Dermis blood vessel endothelial cell (primary cell): Measurements from ENCODE around the gene TUBB8. TPM values are rescaled to one million over a fixed set of nuclear protein-coding genes. Genes with fewer than 3 reads are reported as not detected.
"Not testable (repeated sequence)": the region's sequence is repeated elsewhere in the genome, so short reads cannot be mapped to it uniquely, and the experiment has no call there.

ENCODE experiments used
- DNase-seq: peaks from one replicate; pipeline ENCODE4 v3.0.0; 2010
- total RNA-seq: library from RNA; depleted of rRNA; stranded (reverse); fragments of >200 nt; gene quantifications from 2 replicates; pipeline ENCODE4 v1.2.3, GENCODE V29; 2014

Gene TUBB8
- total RNA-seq: 0.09 TPM in 1 of 2 replicates, not detected in the other

DNA sequence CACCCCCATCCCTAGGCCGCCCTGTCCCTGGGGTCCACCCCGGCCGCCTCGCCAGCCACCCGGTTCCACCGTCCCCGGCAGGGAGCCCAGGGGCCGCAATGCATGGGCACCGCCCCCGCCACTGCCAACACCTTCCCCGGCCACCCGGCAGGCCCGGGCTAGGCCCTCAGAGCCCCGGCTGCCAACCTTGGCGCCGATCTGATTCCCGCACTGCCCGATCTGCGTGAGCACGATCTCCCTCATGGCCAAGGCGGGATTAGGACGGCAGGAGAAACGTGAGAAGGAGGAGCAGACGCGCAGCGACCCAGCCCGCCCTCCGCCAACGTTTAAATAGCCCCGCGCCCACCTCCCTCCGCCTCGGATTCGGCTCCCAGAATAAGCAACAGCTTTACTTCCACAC lies at the start of gene TUBB8:
Gene TUBB8, minus strand, starts transcription at position 301 of the 400 bp plus-strand sequence. Its CDS starts 58 bp downstream, at position 243.
- DNase-seq: no peak

- no peak for DNase-seq
These were observed 47.4 kb upstream of the TUBB8 start for GRCh38 chr10:96466-96865.

DNA sequence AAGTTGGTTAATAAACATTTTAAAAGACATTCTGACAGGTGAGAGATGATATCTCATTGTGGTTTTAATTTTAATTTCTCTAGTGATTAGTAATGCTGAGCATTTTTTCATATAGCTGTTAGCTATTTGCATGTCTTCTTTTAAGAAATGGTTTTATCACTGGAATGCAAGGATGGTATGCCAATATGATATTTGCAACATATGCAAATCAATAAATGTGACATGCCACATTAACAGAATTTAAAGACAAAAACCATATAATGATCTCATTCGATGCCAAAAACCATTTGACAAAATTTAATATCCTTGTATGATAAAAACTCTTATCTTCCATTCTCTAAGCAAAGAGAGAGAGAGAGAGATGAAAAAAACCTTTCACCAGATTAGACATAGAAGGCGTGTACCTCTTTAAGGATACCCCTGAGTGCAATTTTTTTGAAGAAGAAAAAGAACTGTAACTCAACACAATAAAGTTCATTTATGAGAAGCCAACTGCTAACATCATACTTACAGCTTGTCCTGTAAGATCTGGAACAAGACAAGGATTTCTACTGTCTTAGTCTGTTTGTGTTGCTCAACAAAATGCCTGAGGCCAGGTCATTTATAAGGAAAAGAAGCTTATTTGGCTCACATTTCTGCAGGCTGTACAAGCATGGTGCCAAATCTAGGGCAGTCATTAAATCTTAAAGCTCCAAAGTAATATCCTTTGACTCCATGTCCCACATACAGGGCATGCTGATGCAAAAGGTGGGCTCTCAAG lies 46.4 kb upstream of the TUBB8 start:
- no peak for DNase-seq

DNA sequence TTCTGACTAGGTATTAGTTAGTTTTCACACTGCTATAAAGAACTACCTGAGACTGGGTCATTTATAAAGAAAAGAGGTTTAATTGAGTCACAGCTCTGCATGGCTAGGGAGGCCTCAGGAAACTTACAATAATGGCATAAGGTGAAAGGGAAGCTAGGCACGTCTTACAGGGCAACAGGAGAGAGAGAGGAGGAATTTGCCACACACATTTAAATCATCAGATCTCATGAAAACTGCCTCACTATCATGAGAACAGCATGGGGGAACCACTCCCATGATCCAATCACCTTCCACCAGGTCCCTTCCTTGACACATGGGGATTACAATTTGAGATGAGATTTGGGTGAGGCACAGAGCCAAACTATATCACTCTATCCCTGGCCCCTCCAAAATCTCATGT lies 45.5 kb upstream of the TUBB8 start:
- no peak for DNase-seq

DNA sequence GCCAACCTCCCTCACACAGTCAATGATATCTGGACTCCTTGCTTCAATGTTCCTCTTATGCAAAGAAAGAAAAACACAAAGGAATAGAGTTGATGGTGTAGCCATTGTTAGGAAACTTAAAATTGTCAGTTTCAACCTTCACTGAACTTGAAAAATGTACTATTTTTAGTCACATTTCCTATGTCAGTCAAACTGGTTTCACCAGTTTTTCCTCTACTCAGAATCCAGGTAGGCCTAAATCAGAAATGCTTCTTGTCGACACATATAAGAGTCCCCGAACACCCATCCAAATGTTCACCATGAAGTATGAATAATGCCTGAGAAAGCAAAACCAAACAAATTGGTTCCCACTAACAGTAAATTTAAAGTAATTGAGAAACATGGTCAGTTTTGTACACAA lies 43.8 kb upstream of the TUBB8 start:
- no peak for DNase-seq

DNA sequence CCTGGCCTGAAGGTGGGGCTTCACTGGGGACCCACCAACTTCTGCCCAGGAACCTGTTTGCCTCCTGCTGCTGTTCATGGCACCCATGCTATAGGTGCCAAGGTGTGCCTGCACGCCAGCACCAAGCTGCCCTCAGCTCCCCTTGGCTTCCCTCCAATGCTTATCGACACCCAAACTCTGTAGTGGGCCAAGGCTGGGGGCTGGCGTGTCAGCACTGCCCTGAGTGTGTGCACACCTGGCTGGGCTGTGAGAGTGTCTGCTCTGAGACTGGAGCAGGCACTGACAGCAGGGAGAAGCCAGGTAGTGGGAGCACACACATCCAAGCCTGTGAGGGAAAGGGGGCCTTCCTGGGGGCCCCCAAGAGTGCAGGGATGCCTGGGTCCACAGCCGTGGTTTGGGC lies 43.1 kb upstream of the TUBB8 start:
- no peak for DNase-seq

DNA sequence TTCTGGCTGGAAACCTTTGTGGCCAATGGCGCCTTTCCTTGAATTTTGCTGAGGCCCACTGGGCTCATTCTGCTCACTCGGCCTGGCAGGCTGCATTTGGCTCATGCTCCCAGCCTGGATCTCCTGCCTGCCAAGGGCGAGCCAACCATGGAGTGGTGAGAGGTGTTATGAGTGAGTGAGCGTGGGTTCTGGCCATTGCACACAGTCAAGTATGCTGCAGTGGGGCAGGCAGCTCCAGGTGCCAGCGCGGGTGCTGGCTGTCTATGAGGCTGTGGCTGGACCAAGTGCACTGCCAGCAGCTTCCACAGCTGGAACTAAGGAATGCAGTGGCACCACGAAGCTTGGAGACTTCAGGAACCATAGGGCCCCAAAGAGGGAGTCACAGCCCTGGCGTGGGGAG lies 42.2 kb upstream of the TUBB8 start:
- DNase-seq: no peak

- no peak for DNase-seq
These were observed 41.1 kb upstream of the TUBB8 start for GRCh38 chr10:90161-90560.

GRCh38 chr10:89248-89647 lies 40.2 kb upstream of the TUBB8 start:
- DNase-seq: no peak

GRCh38 chr10:88253-88652 lies 39.2 kb upstream of the TUBB8 start:
- no peak for DNase-seq

DNA sequence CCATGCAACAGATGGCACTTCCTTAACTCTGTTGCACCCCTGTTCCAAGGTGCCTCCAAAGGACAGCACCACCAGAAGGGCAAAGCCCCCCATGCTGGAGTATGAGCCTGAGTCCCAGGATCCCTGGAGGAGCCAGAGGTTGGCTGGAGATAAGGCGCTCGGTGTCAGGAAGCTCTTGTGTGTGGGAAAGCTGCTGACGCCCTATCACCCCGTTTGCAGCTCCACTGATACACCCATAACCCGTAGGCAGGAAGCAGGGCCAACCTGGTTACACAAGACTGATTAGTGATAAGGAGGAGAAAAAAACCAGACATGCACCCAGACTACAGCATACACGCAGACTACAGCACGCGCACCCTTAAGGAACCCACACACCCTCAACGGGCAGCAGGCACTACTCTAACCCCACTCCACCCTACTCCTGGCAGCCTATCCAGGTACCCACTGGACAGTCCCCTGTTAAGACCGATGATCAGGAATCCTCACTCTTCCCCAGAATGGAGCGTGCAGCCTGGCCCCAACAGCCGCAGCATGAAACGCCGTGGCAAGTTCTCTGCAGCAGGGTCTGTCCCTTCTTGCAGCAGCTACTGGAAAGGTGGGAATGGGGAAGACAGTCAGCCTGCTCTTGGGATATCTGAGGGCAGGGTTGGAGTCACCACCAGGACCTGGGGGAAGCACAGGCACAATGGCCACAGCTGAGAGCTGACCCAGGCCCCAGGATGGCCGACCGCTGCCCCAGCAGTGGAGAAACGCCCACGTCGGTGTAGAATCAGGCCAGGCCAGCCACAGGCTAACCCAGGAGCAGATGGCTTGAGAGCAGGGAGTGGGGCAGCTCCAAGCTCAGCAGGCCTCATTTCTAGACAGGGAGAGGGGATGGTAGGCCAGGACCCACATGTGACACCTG lies 38.3 kb upstream of the TUBB8 start:
- DNase-seq: no peak

GRCh38 chr10:86031-86430 lies 36.9 kb upstream of the TUBB8 start:
- DNase-seq: no peak

DNA sequence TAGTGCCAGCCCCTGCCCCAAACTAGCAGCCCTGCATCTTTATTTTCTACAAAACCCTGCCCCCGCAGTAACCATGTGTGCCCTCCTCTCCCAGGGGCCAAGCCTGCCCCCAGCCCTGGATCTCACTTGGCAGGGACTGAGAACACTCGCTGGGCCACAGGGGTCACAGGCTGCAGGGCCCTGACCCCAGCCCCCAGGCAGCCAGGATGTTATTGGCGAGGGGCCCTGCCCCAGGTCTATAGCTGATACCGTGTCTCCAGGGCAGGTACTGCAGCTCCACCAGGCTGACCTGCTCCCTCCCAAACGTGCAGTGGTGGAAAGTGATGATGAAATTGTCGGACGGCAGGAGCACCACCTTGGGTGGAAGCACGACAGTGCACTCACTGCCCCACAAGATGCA lies 35.9 kb upstream of the TUBB8 start:
- no peak for DNase-seq

DNA sequence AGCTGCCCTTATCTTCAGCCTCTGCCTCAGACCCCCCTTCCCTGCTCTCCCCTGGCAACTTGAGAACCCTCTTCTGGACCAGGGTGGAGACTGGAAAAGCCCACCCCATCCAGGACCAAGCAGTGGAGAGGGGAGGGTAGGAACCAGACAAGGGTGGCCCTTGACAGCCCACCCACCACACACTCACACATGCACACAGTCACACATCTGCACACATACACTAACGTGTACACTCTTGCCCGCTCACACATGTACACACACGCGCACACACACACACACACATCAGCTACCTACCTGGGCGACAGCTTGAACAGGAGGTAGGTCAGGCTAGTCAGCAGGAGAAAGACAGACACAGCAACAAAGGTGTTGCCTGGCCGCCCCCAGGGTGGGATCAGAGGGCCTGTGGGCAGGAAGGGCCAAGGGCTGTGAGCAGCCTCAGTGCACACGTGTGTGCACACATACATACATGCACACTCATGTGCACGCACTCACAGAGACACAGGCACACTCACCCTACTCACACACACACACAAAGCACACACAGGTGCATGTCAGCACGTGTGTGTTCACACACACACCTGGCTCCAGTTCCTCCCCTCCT lies 34.9 kb upstream of the TUBB8 start:
- DNase-seq: no peak

DNA sequence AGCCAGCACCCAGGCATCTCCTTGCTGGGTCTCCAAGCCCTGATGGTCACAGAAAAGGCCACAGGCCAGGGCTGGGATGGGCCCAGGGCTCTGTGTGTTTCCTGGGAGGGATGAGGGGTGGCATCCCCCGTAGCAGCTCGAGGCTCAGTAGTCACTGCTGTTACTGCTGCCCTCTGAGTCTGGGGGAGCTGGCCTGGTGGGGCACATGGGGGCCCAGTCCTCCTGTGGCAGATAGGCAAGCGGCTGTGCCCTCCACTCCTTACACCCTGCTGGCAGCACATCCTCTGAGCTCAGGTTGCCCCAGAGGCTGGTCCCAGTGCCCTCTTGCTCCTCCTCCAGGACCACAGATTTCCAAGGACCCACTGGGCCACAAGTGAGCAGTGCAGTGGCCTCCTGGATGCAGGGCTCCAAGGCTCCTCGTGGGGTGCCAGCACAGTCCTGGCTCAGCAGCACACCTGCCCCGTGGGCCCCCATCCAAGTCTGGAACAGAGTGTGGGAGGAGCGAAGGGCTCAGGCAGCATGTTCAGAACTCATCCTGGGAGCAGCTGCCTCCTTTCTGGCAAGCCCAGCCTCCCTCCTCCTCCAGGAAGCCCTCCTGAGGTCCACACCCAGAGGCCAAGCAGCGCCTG lies 31.5 kb upstream of the TUBB8 start:
- no peak for DNase-seq

DNA sequence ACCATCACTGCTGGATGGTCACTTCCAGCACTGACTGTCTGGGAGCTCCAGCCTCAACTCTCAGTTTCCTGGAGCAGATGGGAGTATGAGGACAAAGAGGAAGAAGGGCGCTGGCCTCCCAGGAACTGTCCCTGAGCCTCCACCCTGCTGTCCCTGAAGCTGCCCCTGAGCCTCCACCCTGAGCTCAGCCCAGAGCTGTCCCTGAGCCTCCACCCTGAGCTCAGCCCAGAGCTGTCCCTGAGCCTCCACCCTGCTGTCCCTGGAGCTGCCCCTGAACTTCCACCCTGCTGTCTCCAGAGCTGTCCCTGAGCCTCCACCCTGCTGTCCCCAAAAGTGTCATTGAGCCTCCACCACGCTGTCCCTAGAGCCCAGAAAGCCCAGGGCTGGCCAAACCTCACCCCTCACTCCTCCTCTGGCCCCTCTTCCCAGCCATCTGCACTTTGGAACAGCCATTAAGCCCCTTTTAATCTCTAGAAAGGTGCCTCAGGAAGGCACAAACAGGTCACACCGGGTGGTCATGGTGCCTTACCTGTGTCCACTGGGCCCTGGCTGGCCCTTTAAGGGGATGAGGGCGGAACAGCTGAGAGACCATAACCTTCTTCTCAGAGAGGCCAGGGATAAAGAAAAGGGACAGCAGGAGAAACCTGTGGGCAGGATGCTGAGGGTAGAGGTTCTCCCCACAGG lies 30.6 kb upstream of the TUBB8 start:
- DNase-seq: no peak

DNA sequence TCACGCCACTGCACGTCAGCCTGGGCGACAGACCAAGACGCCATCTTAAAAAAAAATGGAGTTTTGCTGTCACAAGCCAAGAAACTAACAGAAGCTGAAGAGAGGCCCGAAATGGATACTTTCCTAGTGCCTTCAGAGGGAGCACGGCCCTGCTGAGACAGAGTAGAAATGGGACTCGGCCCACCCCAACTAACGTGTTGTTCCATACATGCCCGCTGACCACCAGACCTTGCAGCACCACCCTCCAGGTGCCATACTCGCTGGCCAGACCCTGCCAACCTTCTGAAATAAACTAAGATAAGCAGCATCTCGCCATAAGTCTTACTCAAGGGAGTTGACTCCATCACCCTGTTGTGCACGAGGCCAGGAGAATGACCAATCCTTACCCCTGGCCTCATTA lies 29.5 kb upstream of the TUBB8 start:
- DNase-seq: no peak

- not testable (repeated sequence) for DNase-seq
These were observed 25.1 kb upstream of the TUBB8 start for GRCh38 chr10:74266-74621.

- DNase-seq: peak; percentile 71
These were observed 24.6 kb upstream of the TUBB8 start for GRCh38 chr10:73543-74265.

DNA sequence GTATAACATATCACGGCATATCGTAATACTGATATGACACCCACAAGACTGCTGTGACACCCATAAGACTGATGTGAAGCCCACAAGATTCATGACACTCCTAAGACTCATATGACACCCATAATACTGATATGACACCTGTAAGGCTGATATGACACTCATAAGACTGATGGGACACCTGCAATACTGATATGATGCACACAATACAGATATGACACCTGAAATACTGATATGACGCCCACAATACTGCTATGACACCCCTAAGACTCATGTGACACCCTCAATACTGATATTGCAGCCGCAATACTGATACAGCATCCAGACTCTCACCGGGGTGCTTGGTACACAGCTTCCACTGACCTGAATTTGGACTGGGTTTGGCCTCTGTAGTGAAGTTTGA lies 19.1 kb upstream of the TUBB8 start:
- not testable (repeated sequence) for DNase-seq

DNA sequence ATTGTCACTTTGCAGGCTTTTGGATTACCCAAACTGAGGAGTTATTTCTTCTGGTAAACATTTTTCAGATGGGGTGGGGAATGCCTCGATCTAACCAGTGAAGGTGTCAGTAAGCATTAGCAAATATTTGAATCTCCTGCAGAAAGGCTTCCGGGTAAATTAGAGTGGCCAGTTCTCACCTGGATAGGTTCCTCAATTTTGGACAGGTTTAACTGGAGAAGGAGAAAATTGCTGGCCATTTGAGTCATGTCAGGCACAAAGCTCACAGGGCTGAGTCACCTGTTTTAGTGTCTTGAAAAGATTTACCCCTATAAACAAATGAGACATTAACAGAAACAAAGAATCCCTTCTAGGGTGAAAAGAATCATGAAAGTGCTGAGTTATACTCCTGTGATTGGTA lies 830 bp upstream of the TUBB8 start:
- not testable (repeated sequence) for DNase-seq

GRCh38 chr10:47864-48263 lies 1.2 kb downstream of the TUBB8 start:
- DNase-seq: not testable (repeated sequence)
